ENCODE measurements around the gene TOX2. TPM values are rescaled to one million over a fixed set of nuclear protein-coding genes. Genes with fewer than 3 reads are reported as not detected.

TOX2 gene
- total and polyA plus RNA-seq, 10 donors = 1.1 to 6.4 (median 5.0) TPM

DNA sequence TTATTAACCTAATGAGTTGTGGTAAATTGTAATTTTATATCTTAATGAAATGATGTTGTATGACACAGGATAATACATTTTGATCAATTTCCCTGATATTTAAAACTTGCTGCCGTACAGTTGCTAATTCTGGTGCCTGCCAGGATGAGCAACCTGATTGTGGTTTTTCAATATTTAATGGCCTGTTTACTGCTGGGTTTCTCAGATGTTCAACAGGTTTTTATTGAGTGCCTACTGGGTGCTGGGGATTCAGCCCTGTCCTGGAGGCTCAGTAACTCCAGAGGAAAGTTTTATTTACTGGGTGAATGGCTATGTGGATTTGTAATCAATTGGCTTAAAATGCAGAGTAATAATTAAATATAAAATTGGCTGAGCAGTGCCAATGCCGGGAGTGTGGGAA is 8.0 kb downstream of the TOX2 start:
- Histone ChIP-seq H3K27ac (no peak overlapping the region), H3K9me3 (no peaks in the 10 kb centered on the region), H3K4me1 (peaks cover 7 to 40% (median 13%) of the 10 kb centered on the region in 6 donors), H3K27me3 (replicated peaks in 1 of 7) (peaks cover 0 to 63% (median 0%) of the 10 kb centered on the region in 7 donors), H3K36me3 (no peaks in the 10 kb centered on the region), H3K4me3 (no peak overlapping the region)
- WGBS, 5 donors = 76 to 90% (median 78%) methylated on average over 2 of the region's 2 CpGs
- no peak for DNase-seq
- intact Hi-C loops (cut with DNase I; ENCODE audit: low total_unique reads) = no loop called here
- TF ChIP-seq, protein P1, sequence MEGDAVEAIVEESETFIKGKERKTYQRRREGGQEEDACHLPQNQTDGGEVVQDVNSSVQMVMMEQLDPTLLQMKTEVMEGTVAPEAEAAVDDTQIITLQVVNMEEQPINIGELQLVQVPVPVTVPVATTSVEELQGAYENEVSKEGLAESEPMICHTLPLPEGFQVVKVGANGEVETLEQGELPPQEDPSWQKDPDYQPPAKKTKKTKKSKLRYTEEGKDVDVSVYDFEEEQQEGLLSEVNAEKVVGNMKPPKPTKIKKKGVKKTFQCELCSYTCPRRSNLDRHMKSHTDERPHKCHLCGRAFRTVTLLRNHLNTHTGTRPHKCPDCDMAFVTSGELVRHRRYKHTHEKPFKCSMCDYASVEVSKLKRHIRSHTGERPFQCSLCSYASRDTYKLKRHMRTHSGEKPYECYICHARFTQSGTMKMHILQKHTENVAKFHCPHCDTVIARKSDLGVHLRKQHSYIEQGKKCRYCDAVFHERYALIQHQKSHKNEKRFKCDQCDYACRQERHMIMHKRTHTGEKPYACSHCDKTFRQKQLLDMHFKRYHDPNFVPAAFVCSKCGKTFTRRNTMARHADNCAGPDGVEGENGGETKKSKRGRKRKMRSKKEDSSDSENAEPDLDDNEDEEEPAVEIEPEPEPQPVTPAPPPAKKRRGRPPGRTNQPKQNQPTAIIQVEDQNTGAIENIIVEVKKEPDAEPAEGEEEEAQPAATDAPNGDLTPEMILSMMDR (IDR thresholded peaks at IDR 0.05 in 8 of 11, conservative IDR thresholded peaks at IDR 0.05 in 3 of 11) = no peak
- TF ChIP-seq POLR2AphosphoS5 (IDR thresholded peaks at IDR 0.05) = no peak
- TF ChIP-seq POLR2A (IDR thresholded peaks at IDR 0.05) = no peak

DNA sequence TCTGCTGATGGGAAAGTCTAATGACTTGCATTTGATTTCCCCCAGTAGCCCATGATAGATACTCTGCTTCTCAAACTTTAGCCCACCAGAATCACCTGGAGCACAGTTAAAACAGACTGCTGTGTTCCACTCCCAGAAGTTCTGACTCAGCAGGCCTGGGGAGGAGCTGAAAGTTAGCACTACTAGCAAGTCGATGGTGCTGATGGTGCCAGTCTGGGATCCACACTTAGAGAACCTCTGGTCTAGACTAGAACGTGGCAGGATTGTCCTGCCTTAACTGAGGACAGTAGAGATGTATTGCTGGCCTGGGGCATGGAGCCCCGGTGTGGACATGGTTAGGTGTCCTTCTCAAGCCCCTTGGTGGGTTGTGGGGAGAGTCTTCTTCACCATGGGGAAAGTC is 8.7 kb downstream of the TOX2 start:
- H3K27me3 ChIP-seq (replicated peaks in 1 of 7) = peaks cover 0 to 56% (median 0%) of the 10 kb centered on the region in 7 donors

DNA sequence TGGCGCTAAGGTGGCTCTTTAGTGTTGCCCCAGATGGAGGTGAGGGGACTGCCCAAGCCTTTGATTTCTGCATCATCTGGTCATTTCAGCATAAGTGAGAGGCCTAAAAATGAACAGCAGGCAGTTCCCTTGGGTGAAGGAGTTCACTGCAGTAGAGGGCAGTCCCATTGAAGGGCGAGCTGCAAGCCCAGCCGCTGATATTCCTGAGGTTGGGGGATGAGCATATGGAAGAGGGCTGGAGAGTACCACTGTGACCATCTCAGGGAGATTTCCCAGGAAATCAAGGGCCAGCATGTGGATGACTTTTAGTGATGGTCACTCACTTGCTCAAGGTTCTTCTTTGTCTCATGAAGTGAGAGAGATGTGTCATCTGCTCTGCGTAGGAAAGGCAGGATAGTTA is 9.3 kb downstream of the TOX2 start:
- Histone ChIP-seq H3K4me1 (peaks cover 7 to 40% (median 13%) of the 10 kb centered on the region in 6 donors), H3K27me3 (replicated peaks in 1 of 7) (peaks cover 0 to 55% (median 0%) of the 10 kb centered on the region in 7 donors), H3K27ac (no peak overlapping the region), H3K4me3 (no peak overlapping the region), H3K36me3 (no peaks in the 10 kb centered on the region), H3K9me3 (no peaks in the 10 kb centered on the region)
- TF ChIP-seq POLR2A (IDR thresholded peaks at IDR 0.05) (no peak), POLR2AphosphoS5 (IDR thresholded peaks at IDR 0.05) (no peak)
- TF ChIP-seq, protein P1 (IDR thresholded peaks at IDR 0.05 in 8 of 11, conservative IDR thresholded peaks at IDR 0.05 in 3 of 11) = no peak
- WGBS, 5 donors = 67 to 90% (median 85%) methylated on average over 4 of the region's 4 CpGs
- DNase-seq = no peak
- intact Hi-C loops (cut with DNase I; ENCODE audit: low total_unique reads) = no loop called here

More for the DNA sequence above, 8.7 kb downstream of the TOX2 start:
- no peak overlapping the region for H3K4me3 ChIP-seq
- H3K27ac ChIP-seq = no peak overlapping the region
- H3K4me1 ChIP-seq = peaks cover 7 to 40% (median 13%) of the 10 kb centered on the region in 6 donors
- intact Hi-C loops (cut with DNase I; ENCODE audit: low total_unique reads) = no loop called here
- H3K36me3 ChIP-seq = no peaks in the 10 kb centered on the region
- no peaks in the 10 kb centered on the region for H3K9me3 ChIP-seq
- TF ChIP-seq, protein P1 (IDR thresholded peaks at IDR 0.05 in 8 of 11, conservative IDR thresholded peaks at IDR 0.05 in 3 of 11) = no peak
- TF ChIP-seq POLR2AphosphoS5 (IDR thresholded peaks at IDR 0.05) (no peak), POLR2A (IDR thresholded peaks at IDR 0.05) (no peak)
- DNase-seq = no peak
- WGBS, 5 donors = 57 to 77% (median 75%) methylated on average over 3 of the region's 3 CpGs

DNA sequence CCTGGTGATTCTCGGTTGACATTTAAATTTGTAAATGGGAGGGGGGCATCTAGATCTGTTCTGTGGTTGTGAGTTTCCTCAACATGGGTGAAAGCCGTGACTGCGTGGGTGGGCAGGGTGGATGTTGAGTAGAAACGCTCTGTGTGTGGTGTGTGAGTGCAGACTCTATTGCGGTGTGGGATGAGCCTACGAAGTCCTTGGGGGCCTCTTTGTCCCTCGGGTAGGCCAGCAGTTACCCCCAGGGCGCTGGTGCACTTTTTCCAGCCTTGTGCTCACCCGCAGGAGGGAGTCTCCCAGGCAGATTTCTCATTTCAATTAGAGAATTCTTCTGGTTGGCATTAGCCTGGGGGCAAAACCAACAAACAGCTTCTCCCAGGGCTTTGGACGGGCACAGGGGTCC is 10.6 kb downstream of the TOX2 start:
- Histone ChIP-seq H3K36me3 (no peaks in the 10 kb centered on the region), H3K4me3 (no peak overlapping the region), H3K4me1 (peaks cover 7 to 40% (median 13%) of the 10 kb centered on the region in 6 donors), H3K27ac (no peak overlapping the region), H3K9me3 (no peaks in the 10 kb centered on the region), H3K27me3 (replicated peaks in 1 of 7) (peaks cover 0 to 50% (median 0%) of the 10 kb centered on the region in 7 donors)
- intact Hi-C loops (cut with DNase I; ENCODE audit: low total_unique reads) = no loop called here
- WGBS, 5 donors = 58 to 62% (median 60%) methylated on average over 10 of the region's 10 CpGs
- TF ChIP-seq, protein P1 (IDR thresholded peaks at IDR 0.05 in 8 of 11, conservative IDR thresholded peaks at IDR 0.05 in 3 of 11) = no peak
- no peak for TF ChIP-seq POLR2AphosphoS5 (IDR thresholded peaks at IDR 0.05)
- no peak for TF ChIP-seq POLR2A (IDR thresholded peaks at IDR 0.05)
- DNase-seq = no peak
